NCI-H2107 treated with DMSO at 0.1 percent for 48 hours (cell line): Measurements from ENCODE around the gene GSAP.

Source experiments
- DNase-seq: peaks from one replicate; lab custom pipeline; 2025; ENCODE audit not compliant: unreplicated experiment; lab: John Stamatoyannopoulos, UW

GSAP gene

GRCh38 chr7:77438131-77438530 is 22.0 kb upstream of the GSAP start:
- no peak for DNase-seq

GRCh38 chr7:77434570-77435275 is 18.6 kb upstream of the GSAP start:
- no peak for DNase-seq

- no peak for DNase-seq
Observed at GRCh38 chr7:77433901-77434300, 17.8 kb upstream of the GSAP start.

- no peak for DNase-seq
Observed at GRCh38 chr7:77430927-77431326, 14.8 kb upstream of the GSAP start.

GRCh38 chr7:77428777-77429231 is 12.7 kb upstream of the GSAP start:
- DNase-seq: no peak

- no peak for DNase-seq
Observed at GRCh38 chr7:77427996-77428603, 12.0 kb upstream of the GSAP start.

GRCh38 chr7:77426521-77427051 is 10.4 kb upstream of the GSAP start:
- DNase-seq: no peak

GRCh38 chr7:77426052-77426404 is 9.9 kb upstream of the GSAP start:
- no peak for DNase-seq

- no peak for DNase-seq
Observed at GRCh38 chr7:77425101-77426051, 9.2 kb upstream of the GSAP start.

- DNase-seq: no peak
Observed at GRCh38 chr7:77422500-77422899, 6.4 kb upstream of the GSAP start.

GRCh38 chr7:77420986-77421672 is 5.0 kb upstream of the GSAP start:
- no peak for DNase-seq

- DNase-seq: no peak
Observed at GRCh38 chr7:77420438-77420837, 4.3 kb upstream of the GSAP start.

- no peak for DNase-seq
Observed at GRCh38 chr7:77419102-77419501, 3.0 kb upstream of the GSAP start.

GRCh38 chr7:77417801-77418200 is 1.7 kb upstream of the GSAP start:
- DNase-seq: no peak

GRCh38 chr7:77416621-77417371 is 647 bp upstream of the GSAP start:
- DNase-seq: no peak

- no peak for DNase-seq
Observed at GRCh38 chr7:77415476-77415822, 700 bp downstream of the GSAP start.

GRCh38 chr7:77413861-77414424 is 2.2 kb downstream of the GSAP start:
- no peak for DNase-seq

- DNase-seq: no peak
Observed at GRCh38 chr7:77413128-77413527, 3.0 kb downstream of the GSAP start.

GRCh38 chr7:77409739-77410547 is 6.2 kb downstream of the GSAP start:
- no peak for DNase-seq
